Measurements from ENCODE around the gene SPOCD1. TPM values are rescaled to one million over a fixed set of nuclear protein-coding genes. Genes with fewer than 3 reads are reported as not detected.

Gene SPOCD1
- polyA plus RNA-seq, 1 of the 3 experiments (the other 2 are of a cell fraction) = 10.7 TPM

DNA sequence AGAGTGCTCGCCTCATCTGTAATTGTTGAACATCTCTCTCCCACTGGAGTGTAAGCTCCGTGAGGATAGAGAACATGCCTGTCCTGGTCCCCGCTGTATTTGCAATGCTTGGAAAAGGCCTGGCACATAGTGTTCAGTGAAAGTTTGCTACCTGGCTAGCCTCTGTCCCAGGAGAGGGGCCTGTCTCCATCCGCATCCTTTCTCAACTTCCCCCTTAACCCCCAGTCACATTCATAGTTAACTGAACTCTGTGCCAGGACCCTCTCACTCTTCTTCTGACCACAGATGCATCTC is 15.2 kb downstream of the SPOCD1 start:
- Histone ChIP-seq H3K9ac (no peak overlapping the region), H3K27ac (ENCODE audit: low read depth in 2 of 2, low read length in 1 of 2) (no peak overlapping the region), H3K9me3 (no peaks in the 10 kb centered on the region), H4K20me1 (ENCODE audit: insufficient read depth) (no peaks in the 10 kb centered on the region), H3K4me1 (ENCODE audit: control insufficient read depth in 1 of 2, insufficient read depth in 2 of 2, low read depth in 1 of 2, low read length in 1 of 2) (peaks cover 7 to 31% of the 10 kb centered on the region in 2 experiments; a peak in 3 of 4 replicates), H3K4me3 (ENCODE audit: low read depth in 2 of 2, low read length in 1 of 2) (no peak overlapping the region), H3F3A (replicated peaks; ENCODE audit: insufficient read depth) (peaks cover 11% of the 10 kb centered on the region), H3K79me2 (ENCODE audit: insufficient read depth) (peaks cover 17% of the 10 kb centered on the region), H3K9me2 (no peaks in the 10 kb centered on the region), H3K27me3 (ENCODE audit: insufficient read depth) (no peaks in the 10 kb centered on the region), H3K4me2 (no peak overlapping the region), H2AFZ (ENCODE audit: low read depth) (no peak overlapping the region), H3K36me3 (replicated peaks in 1 of 2; ENCODE audit: control insufficient read depth in 1 of 2, insufficient read depth in 2 of 2, low read length in 1 of 2) (no peaks in the 10 kb centered on the region)
- TF ChIP-seq, protein P1, sequence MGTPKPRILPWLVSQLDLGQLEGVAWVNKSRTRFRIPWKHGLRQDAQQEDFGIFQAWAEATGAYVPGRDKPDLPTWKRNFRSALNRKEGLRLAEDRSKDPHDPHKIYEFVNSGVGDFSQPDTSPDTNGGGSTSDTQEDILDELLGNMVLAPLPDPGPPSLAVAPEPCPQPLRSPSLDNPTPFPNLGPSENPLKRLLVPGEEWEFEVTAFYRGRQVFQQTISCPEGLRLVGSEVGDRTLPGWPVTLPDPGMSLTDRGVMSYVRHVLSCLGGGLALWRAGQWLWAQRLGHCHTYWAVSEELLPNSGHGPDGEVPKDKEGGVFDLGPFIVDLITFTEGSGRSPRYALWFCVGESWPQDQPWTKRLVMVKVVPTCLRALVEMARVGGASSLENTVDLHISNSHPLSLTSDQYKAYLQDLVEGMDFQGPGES (IDR thresholded peaks at IDR 0.05; ENCODE audit: low read depth, low read length) = no peak
- no peak for TF ChIP-seq POLR2AphosphoS5 (IDR thresholded peaks at IDR 0.05; ENCODE audit: low read depth, low read length)
- TF ChIP-seq SMC3 (IDR thresholded peaks at IDR 0.05; ENCODE audit: low read depth, low read length) = no peak
- no peak for TF ChIP-seq RXRA (IDR thresholded peaks at IDR 0.05; ENCODE audit: borderline replicate concordance, low read depth)
- no peak for TF ChIP-seq SIN3A (IDR thresholded peaks at IDR 0.05; ENCODE audit: borderline replicate concordance, low read depth, low read length)
- TF ChIP-seq, protein P2, sequence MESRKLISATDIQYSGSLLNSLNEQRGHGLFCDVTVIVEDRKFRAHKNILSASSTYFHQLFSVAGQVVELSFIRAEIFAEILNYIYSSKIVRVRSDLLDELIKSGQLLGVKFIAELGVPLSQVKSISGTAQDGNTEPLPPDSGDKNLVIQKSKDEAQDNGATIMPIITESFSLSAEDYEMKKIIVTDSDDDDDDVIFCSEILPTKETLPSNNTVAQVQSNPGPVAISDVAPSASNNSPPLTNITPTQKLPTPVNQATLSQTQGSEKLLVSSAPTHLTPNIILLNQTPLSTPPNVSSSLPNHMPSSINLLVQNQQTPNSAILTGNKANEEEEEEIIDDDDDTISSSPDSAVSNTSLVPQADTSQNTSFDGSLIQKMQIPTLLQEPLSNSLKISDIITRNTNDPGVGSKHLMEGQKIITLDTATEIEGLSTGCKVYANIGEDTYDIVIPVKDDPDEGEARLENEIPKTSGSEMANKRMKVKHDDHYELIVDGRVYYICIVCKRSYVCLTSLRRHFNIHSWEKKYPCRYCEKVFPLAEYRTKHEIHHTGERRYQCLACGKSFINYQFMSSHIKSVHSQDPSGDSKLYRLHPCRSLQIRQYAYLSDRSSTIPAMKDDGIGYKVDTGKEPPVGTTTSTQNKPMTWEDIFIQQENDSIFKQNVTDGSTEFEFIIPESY (IDR thresholded peaks at IDR 0.05; ENCODE audit: borderline replicate concordance, low read depth) = no peak
- TF ChIP-seq, protein P3, sequence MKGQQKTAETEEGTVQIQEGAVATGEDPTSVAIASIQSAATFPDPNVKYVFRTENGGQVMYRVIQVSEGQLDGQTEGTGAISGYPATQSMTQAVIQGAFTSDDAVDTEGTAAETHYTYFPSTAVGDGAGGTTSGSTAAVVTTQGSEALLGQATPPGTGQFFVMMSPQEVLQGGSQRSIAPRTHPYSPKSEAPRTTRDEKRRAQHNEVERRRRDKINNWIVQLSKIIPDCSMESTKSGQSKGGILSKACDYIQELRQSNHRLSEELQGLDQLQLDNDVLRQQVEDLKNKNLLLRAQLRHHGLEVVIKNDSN (IDR thresholded peaks at IDR 0.05; ENCODE audit: borderline replicate concordance, low read depth) = no peak
- TF ChIP-seq, protein P4, sequence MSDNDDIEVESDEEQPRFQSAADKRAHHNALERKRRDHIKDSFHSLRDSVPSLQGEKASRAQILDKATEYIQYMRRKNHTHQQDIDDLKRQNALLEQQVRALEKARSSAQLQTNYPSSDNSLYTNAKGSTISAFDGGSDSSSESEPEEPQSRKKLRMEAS (IDR thresholded peaks at IDR 0.05; ENCODE audit: low read depth) = no peak
- no peak for TF ChIP-seq GABPA (IDR thresholded peaks at IDR 0.05; ENCODE audit: low read depth)
- TF ChIP-seq TAF1 (IDR thresholded peaks at IDR 0.05; ENCODE audit: borderline replicate concordance, low read depth, low read length) = no peak
- TF ChIP-seq RFX5 (IDR thresholded peaks at IDR 0.05; ENCODE audit: low read length) = no peak
- TF ChIP-seq, protein P5, sequence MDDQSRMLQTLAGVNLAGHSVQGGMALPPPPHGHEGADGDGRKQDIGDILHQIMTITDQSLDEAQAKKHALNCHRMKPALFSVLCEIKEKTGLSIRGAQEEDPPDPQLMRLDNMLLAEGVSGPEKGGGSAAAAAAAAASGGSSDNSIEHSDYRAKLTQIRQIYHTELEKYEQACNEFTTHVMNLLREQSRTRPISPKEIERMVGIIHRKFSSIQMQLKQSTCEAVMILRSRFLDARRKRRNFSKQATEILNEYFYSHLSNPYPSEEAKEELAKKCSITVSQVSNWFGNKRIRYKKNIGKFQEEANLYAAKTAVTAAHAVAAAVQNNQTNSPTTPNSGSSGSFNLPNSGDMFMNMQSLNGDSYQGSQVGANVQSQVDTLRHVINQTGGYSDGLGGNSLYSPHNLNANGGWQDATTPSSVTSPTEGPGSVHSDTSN (IDR thresholded peaks at IDR 0.05) = no peak
- no peak for TF ChIP-seq MEF2A (IDR thresholded peaks at IDR 0.05; ENCODE audit: borderline replicate concordance, low read depth)
- 96% methylated on average over 3 of the region's 4 CpGs for WGBS (ENCODE audit: low lambda C conversion rate)
- no peak for DNase-seq
- POLR2A ChIA-PET = no interaction called here
- CTCF ChIA-PET = interaction anchor here (0.7 to 7.9 kb wide), 3 partner anchors 11 to 85 kb away, joined by 3 to 62 read pairs (median 4); no protein-coding TSS in a partner anchor

Data from SK-N-SH (cell line).